HUES48 (cell line): ENCODE measurements around the gene NEB.
"Not testable (repeated sequence)": the region's sequence is repeated elsewhere in the genome, so short reads cannot be mapped to it uniquely, and the experiment has no call there.

Experiments
- H3K27ac ChIP-seq: one replicate; pipeline ENCODE4 v1.7.0; 2013; ENCODE audit warnings: low read depth, low read length, inconsistent platforms
- H3K27me3 ChIP-seq: 2 replicates; pipeline ENCODE4 v1.6.1; 2013; ENCODE audit warnings: mild to moderate bottlenecking, low read length; ENCODE audit not compliant: control insufficient read depth, insufficient read depth
- H3K36me3 ChIP-seq: 2 replicates; pipeline ENCODE4 v1.6.1; 2013; ENCODE audit warnings: low read length; ENCODE audit not compliant: control insufficient read depth, insufficient read depth
- H3K4me1 ChIP-seq: 2 replicates; pipeline ENCODE4 v1.6.1; 2013; ENCODE audit warnings: mild to moderate bottlenecking, low read length; ENCODE audit not compliant: control insufficient read depth, insufficient read depth
- H3K4me3 ChIP-seq: 2 replicates; pipeline ENCODE4 v1.5.1; 2013; ENCODE audit warnings: mild to moderate bottlenecking, low read depth, low read length
- H3K9ac ChIP-seq: 2 replicates; pipeline ENCODE4 v1.6.1; 2013; ENCODE audit warnings: mild to moderate bottlenecking, low read depth, low read length, moderate library complexity
- H3K9me3 ChIP-seq: 2 replicates; pipeline ENCODE4 v1.6.1; 2013; ENCODE audit warnings: low read length; ENCODE audit not compliant: control insufficient read depth, insufficient read depth

Gene NEB

DNA sequence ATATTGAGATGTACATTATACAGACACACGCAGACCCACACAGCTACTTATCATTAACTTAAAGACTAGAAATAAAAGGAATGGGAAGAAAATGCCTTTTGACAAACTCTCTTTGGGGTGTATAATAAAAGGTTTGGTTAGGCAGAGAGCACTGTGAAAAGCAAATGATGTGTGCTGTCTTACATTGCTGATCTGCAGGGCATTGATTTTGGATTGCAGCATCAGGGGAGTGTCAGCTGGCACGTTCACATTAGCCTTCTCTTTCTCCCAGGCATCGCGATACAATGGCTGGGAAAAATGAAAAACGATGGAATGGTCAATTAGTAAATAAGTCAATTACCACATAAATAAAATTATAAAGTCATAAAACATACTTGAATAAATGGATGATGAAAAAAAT lies 153.0 kb downstream of the NEB start:
- H3K27ac ChIP-seq, H3K36me3 ChIP-seq, H3K4me1 ChIP-seq, H3K4me3 ChIP-seq, H3K9ac ChIP-seq, H3K9me3 ChIP-seq, H3K27me3 ChIP-seq: not testable (repeated sequence)

GRCh38 chr2:151580697-151581096 lies 153.6 kb downstream of the NEB start:
- H3K27ac ChIP-seq, H3K9ac ChIP-seq, H3K9me3 ChIP-seq, H3K27me3 ChIP-seq, H3K36me3 ChIP-seq, H3K4me3 ChIP-seq, H3K4me1 ChIP-seq: not testable (repeated sequence)

GRCh38 chr2:151577116-151577515 lies 157.2 kb downstream of the NEB start:
- Histone ChIP-seq H3K27ac (no peak overlapping the region), H3K27me3 (no peaks in the 10 kb centered on the region)

GRCh38 chr2:151576080-151576479 lies 158.2 kb downstream of the NEB start:
- no peaks in the 10 kb centered on the region for H3K36me3 ChIP-seq
- no peaks in the 10 kb centered on the region for H3K9me3 ChIP-seq
- H3K4me3 ChIP-seq, result no peak overlapping the region
- H3K27ac ChIP-seq, result no peak overlapping the region
- H3K27me3 ChIP-seq, result no peaks in the 10 kb centered on the region
- no peak overlapping the region for H3K9ac ChIP-seq
- no peaks in the 10 kb centered on the region for H3K4me1 ChIP-seq

More at GRCh38 chr2:151577116-151577515, 157.2 kb downstream of the NEB start:
- no peak overlapping the region for H3K4me3 ChIP-seq
- H3K36me3 ChIP-seq, result no peaks in the 10 kb centered on the region
- no peak overlapping the region for H3K9ac ChIP-seq
- H3K4me1 ChIP-seq, result no peaks in the 10 kb centered on the region
- no peaks in the 10 kb centered on the region for H3K9me3 ChIP-seq

- no peak overlapping the region for H3K27ac ChIP-seq
- H3K36me3 ChIP-seq, result no peaks in the 10 kb centered on the region
- no peak overlapping the region for H3K4me3 ChIP-seq
- H3K27me3 ChIP-seq, result no peaks in the 10 kb centered on the region
- H3K9me3 ChIP-seq, result no peaks in the 10 kb centered on the region
- no peaks in the 10 kb centered on the region for H3K4me1 ChIP-seq
- no peak overlapping the region for H3K9ac ChIP-seq
Observed at GRCh38 chr2:151575338-151575737, 158.9 kb downstream of the NEB start.

GRCh38 chr2:151570191-151570590 lies 164.1 kb downstream of the NEB start:
- Histone ChIP-seq H3K36me3 (no peaks in the 10 kb centered on the region), H3K4me1 (no peaks in the 10 kb centered on the region), H3K9ac (no peak overlapping the region), H3K27me3 (no peaks in the 10 kb centered on the region), H3K4me3 (no peak overlapping the region), H3K9me3 (no peaks in the 10 kb centered on the region), H3K27ac (no peak overlapping the region)

GRCh38 chr2:151569167-151569566 lies 165.1 kb downstream of the NEB start:
- Histone ChIP-seq H3K4me1 (no peaks in the 10 kb centered on the region), H3K36me3 (no peaks in the 10 kb centered on the region), H3K27ac (no peak overlapping the region), H3K27me3 (no peaks in the 10 kb centered on the region), H3K9ac (no peak overlapping the region), H3K4me3 (no peak overlapping the region), H3K9me3 (no peaks in the 10 kb centered on the region)

GRCh38 chr2:151568501-151568900 lies 165.8 kb downstream of the NEB start:
- no peak overlapping the region for H3K4me3 ChIP-seq
- H3K9ac ChIP-seq, result no peak overlapping the region
- H3K36me3 ChIP-seq, result no peaks in the 10 kb centered on the region
- no peaks in the 10 kb centered on the region for H3K9me3 ChIP-seq
- no peaks in the 10 kb centered on the region for H3K27me3 ChIP-seq
- no peak overlapping the region for H3K27ac ChIP-seq
- no peaks in the 10 kb centered on the region for H3K4me1 ChIP-seq

DNA sequence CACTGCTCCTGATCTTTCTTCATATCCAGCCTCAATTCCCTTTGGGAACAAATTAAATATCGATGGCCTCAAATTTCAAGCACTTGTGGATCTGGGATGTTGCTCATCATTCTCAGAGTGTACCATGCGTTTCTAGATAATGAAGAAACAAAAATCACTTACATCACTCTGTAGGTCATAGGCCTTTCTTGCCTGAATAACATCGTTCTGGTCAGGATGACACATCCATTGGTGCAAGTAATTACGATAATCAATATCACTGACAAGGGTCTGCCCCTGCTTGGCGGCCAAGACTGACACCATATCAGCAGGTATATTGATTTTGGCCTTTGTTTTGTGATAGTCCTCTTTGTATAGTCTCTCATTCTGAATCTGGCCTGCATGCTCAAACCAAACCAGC lies 167.3 kb downstream of the NEB start:
- H3K27ac ChIP-seq, result no peak overlapping the region
- H3K4me1 ChIP-seq, result no peaks in the 10 kb centered on the region
- H3K27me3 ChIP-seq, result no peaks in the 10 kb centered on the region
- no peak overlapping the region for H3K4me3 ChIP-seq
- no peaks in the 10 kb centered on the region for H3K36me3 ChIP-seq
- no peak overlapping the region for H3K9ac ChIP-seq
- H3K9me3 ChIP-seq, result no peaks in the 10 kb centered on the region

DNA sequence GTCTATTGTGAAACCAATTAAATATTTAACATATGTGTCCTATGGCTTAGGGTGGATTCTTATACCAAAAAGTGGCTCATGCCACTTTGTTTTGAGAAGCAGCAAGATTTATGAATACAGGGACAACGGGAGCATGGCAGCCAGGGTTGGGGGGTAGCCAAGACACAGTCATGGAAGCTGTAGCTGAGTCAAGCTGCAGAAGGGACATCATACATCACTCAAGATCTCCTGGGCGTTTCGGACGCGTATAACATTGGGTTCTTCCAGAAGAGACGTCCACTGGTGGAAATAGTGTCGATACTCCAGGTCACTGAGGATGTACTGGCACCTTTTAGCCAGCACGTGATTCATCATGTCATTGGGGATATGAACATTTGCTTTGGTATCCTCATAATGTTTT lies 171.9 kb downstream of the NEB start:
- Histone ChIP-seq H3K27me3 (no peaks in the 10 kb centered on the region), H3K4me1 (no peaks in the 10 kb centered on the region), H3K36me3 (no peaks in the 10 kb centered on the region), H3K27ac (no peak overlapping the region), H3K9me3 (no peaks in the 10 kb centered on the region), H3K9ac (no peak overlapping the region), H3K4me3 (no peak overlapping the region)

- H3K27ac ChIP-seq, result no peak overlapping the region
- no peak overlapping the region for H3K4me3 ChIP-seq
- H3K27me3 ChIP-seq, result no peaks in the 10 kb centered on the region
- H3K9ac ChIP-seq, result no peak overlapping the region
- H3K36me3 ChIP-seq, result no peaks in the 10 kb centered on the region
- H3K9me3 ChIP-seq, result no peaks in the 10 kb centered on the region
- H3K4me1 ChIP-seq, result no peaks in the 10 kb centered on the region
Observed at GRCh38 chr2:151560289-151560688, 174.0 kb downstream of the NEB start.

DNA sequence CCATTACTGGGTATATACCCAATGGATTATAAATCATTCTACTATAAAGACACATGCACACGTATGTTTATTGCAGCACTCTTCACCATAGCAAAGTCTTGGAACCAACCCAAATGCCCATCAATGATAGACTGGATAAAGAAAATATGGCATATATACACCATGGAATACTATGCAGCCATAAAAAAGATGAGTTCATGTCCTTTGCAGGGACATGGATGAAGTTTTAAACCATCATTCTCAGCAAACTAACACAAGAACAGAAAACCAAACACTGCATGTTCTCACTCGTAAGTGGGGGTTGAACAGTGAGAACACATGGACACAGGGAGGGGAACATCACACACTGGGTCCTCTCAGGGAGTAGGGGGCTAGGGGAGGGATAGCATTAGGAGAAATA lies 174.8 kb downstream of the NEB start:
- not testable (repeated sequence) for H3K27ac ChIP-seq, H3K27me3 ChIP-seq, H3K9ac ChIP-seq, H3K4me1 ChIP-seq, H3K36me3 ChIP-seq, H3K9me3 ChIP-seq, H3K4me3 ChIP-seq
